HG02642 (cell line): ENCODE data around the gene CREB5.
"Not testable (repeated sequence)": the region's sequence is repeated elsewhere in the genome, so short reads cannot be mapped to it uniquely, and the experiment has no call there.

Source experiments
- ATAC-seq: cut with Tn5 transposase; IDR thresholded peaks from one replicate; pipeline ENCODE4 v1.9.1; 2021; ENCODE audit warnings: mild to moderate bottlenecking; ENCODE audit not compliant: unreplicated experiment, poor library complexity

Gene CREB5

DNA sequence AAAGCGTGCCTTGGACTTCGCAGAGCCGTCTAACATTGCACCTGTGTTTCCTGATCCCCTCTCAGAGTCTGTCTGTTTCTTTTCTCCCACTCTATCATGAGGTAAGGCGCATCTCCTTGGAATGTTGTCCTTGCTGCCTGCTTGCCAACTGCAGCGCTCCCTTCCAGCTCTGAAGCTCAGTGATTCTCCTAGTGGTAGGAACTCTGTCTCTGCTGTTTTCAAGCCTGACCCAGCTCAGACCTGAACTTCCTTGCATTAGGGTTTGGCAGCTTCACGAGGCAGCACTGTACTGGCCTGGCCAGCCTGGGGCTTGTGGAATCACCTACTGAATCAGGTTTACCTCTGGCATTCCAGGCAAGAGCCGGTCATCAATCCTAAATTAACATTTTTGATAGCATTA lies 123.9 kb downstream of the CREB5 start:
- ATAC-seq: no peak

DNA sequence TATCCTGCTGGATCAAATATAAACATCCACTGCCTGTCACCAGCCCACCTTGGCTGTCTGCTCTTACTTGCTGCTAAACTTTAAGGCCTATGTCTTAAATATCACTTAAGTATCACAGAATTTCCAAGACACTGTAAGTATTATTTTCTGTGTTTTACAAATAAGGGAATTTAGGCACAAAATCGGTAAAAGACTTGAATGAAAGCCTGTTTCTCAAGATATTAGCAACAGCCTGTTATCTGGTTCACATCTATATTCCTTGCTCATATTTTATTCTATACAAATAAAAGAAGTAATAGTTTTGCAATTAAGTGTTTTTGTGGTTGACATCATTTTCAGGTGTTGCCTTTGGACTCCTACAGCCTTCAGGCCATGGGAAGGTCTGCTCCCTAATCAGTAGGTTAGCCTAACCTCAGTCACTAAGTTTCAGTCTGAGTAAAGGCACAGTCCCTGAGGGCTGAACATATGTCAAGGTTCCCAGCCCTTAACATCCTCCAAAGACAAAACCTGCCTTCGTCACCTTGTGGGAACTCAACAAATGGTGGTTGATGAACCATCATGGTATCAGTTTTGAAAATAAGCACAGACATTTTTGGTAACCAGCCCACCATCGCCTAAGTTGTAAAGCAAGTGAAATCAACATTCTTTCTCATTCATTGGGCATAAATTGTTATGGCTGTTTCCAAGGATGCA lies 127.1 kb downstream of the CREB5 start:
- ATAC-seq: peak; percentile 94

DNA sequence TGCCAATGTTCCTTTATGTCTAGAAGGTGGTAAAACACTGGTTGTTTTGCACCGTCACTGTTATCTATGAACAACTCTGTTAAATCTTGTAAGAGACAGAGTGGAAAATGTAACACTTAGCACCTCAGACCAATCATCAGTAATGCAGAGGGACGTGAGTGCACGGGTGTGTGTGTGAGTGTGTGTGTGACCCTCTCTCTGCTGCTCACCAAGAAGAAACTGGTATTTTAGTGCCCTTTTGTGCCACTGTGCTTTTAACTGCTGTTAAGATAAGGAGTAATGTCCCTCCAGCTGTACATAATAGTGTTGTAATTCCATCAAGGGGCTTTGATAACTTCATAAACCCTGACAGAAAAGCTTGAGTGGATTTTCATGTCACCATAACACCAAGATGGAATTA lies 130.1 kb downstream of the CREB5 start:
- ATAC-seq: no peak

DNA sequence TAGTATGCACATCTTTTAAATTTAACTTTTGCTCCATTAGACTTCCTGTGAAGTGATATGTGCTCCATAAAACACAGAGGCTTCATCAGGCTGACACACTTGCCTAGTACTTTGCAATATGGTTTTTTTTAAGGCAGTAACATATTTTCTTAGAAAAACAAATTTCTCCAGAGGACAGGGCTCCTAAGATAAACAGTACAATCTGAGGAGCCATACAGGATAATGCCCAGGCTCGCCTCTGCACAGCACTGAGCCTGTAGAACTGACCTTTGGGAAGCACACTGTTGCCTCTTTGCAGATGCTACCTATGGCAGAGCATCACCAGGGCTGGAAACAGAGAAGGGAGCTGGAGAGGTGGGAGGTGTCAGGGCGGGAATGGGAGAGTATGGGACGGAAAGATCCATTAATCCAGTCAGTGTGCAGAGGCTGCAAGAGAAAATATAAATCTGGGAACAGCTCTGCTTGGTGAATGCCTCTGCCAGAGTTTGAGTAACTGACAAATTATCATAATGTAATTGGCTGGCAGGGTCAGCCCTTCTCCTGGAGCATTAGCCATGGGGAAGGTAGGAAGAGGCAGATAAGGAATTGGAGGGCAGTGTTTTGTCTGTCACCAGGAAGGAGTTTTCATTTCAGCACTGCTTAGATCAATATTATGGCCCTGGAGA lies 132.3 kb downstream of the CREB5 start:
- ATAC-seq: no peak

DNA sequence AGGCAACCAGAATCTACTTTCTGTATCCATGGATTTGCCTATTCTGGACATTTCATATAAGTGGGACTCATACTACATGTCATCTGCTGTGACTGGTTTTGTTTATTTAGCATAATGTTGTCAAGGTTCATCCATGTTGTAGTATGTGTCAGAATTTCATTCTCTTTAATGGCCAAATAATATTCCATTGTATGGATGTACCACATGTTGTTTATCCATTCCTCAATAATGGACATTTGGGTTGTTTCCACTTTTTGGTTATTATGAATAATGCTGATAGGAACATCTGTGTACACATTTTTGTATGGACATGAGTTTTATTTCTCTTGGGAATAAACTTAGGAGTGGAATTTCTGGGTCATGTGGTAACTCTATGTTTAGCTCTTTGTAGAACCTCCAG lies 133.7 kb downstream of the CREB5 start:
- no peak for ATAC-seq

DNA sequence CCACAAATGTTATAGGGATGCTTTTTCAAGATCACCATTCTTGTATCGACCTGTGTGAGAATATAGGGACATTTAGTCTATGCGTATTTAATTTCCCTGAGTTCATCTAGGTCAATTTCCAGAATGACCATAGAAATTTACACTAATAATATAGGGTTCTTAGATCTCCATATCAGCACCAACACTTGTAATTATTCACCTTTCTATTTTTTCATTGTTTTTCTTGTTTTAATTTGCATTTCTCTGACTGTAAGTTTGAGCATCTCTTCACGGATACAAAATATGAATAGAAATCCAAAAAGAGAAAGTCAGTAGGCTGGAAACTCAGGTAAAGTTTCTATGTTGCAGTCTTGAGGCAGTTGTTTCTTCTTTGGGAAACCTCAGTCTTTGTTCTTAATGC lies 134.8 kb downstream of the CREB5 start:
- ATAC-seq: no peak

DNA sequence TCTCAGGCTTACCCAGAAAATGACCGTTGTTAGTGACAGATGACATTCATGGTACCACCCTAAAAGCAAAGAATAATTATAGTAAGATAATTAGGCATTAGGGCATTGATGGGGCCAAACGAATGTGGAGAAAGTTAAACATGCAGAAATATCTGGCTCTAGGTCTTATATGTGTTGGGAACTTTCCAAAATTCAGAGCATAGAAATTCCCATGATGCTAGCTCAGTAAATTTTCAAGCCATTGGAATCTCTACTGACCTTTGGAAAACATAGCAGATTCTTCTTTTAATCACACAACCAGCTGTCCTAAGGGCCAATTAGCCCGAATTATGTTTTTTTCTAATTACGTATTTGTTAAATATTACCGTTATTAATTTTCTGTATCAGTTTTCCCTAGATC lies 136.1 kb downstream of the CREB5 start:
- no peak for ATAC-seq

DNA sequence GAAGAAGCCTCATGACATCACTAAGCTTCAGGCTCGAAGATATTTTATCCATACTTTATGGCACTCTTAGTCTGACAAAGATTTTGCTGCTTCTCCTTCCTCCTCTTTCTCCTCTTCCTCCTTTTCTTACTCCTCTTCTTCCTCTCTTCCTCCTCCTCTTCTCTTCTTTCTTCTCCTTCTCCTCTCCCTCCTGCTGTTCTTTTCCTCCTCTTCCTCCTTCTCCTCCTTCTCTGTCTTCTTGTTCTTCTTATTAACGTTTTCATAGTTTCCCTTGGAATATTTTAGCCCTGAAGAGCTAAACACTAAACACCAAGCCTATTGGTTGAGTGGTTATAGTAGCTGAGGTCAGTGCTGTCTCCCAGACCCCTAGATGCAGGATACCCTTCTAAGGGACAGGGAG lies 137.7 kb downstream of the CREB5 start:
- ATAC-seq: no peak

DNA sequence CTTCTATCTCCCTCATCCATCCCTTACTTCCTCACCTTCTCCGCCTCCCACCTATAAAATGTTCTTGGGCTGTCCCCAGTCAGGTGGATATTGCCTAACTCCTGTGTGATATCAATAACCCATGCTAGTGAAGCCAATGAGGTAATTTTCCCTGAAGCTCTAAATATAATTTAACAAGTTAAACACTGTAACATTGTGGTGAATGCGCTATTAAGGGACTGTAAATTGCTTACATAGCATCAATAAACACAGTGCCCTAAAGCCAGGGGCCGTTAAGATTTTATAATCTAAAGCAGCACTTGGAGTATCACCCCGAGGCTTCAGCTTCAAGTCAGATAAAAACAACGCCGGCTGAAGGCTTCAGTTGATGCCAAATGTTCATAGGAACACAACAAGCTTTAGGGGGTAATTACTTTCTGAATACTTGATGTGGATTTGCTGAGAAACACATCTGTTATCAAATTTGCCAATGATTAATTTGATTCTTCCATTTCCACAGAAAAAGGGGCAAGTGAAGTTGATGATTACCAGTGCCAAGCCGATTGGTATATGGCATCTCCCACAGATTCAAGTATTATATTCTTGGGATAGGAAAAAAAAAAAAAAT lies 138.4 kb downstream of the CREB5 start:
- ATAC-seq: no peak

DNA sequence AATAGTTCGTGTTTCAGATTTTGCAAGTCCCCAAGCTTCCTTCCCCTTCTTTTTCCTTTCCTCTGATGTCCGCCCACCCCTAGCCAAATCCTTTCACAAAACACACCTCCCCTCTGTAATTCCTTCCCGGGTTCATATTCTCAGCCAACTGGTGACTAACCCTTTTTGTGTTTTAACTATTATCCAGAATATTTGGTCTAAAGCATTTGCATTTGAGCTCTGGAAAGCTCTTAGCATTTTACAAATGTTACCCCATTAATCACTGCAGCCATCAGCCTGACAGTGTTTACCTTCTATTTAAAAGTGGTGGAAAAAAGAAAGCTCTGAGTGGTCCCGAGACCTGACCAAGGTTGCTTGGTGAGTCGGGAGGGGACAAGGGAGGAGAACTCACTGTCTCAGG lies 139.0 kb downstream of the CREB5 start:
- ATAC-seq: no peak

DNA sequence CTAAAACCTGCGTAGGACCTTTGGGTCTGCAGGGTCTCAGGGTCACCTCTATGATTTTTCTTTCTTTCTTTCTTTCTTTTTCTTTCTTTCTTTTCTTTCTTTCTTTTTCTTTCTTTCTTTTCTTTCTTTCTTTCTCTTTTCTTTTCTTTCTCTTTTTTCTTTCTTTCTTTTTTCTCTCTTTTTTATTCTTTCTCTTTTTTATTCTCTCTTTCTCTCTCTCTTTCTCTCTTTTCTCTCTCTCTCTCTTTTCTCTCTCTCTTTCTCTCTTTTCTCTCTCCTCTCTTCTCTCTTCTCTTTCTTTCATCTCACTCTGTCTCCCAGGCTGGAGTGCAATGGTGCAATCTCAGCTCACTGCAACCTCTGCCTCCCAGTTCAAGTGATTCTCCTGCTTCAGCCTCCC lies 139.4 kb downstream of the CREB5 start:
- not testable (repeated sequence) for ATAC-seq

DNA sequence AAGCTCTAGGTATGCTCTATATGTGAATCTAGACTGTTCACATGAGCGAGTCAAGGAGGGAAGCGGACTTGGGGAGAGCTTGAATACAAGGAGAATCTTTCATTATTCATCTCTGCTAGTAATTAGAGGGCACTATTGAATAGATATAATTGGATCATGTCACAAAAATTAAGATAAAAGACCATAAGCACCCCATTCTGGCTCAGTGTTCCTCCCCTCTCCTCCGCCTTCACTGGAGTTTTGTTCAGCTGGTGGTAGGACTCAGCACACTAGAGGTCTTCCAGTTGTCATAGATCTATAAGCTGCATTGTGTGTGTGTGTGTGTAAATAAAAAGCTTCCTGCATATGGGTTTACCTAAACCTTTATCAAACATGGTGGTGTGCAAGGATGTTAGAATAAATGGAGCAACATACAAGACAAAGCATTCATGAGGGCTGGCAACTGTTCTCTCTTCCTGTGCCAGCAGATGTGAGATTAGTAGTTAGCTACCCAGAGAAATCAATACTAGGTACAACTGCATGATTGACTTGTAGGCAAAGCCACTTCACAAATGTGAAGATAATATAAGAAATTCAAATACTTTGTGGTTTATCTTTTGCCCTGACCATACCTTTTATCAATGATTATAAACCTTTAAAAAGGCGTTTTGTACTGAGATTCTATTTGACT lies 142.6 kb downstream of the CREB5 start:
- no peak for ATAC-seq

DNA sequence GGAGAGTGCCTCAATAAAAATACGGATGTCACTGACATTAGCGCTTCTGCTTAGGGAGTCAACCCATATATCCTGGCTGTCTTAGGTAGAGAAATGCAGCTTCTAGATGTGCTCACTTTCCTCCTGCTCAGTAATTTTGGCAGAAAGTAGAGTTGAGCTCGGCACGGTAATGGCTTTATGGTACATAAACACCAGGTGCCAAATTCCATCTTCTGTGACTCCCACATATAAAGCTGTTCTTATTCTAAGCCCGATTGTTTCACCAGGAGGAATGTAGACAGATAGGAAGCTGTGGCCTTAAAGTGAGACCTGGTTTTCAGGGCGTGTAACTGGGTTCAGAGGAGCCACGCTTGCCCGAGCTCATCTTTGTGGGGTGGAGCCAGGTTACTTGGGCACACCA lies 143.7 kb downstream of the CREB5 start:
- no peak for ATAC-seq

DNA sequence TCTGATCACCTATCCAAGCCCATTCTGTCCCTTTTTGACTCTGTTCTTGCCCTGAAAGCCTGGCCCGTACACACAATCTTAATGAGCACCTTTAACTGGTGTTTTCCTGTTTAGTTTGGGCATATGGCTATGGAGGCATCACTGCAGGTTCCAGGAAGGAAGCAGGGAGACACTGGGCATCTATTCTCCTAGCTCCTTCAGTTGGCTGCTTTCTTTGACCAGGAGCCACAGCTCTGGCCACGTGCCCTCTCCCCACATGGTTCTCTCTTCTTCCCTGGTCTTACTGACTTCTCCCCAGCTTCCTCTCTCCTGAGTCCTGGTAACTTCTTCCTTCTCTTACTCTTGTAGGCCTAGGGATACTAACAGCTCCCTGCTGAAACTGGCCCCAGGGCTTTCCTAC lies 144.4 kb downstream of the CREB5 start:
- ATAC-seq: no peak

DNA sequence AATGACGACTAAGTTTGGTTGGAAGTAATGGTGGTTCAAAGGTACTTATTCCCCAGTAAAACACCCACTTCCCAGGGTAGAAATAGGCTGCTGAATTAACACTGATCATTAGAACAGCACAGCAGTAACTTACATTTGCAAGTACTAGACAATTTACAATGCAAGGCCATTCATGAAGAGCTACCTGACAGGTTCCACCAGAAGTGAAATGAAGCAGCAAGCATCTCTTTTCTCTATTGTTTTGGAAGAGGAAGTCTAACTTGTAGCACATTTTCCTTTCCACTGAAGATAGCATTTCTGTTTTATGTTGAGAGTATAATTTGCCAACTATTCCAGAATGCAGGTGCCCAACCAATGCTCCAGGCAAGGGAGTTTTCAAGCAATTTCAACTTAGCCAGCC lies 145.9 kb downstream of the CREB5 start:
- ATAC-seq: no peak

DNA sequence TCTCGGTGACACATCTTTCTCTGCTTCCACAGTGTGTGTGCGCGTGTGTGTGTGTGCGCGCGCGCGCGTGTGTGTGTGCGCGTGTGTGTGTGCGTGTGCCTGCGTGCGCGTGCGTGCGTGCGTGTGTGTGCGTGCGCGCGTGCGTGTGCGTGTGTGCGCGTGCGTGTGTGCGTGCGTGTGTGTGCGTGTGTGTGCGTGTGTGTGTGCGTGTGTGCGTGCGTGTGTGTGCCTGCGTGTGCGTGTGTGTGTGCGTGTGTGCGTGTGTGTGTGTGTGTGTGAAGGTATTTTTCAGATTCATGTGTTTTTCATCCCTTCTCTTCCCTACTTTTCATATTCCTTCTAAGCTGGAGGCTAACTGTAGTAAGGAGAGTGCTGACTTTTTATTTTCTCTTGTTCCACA lies 148.4 kb downstream of the CREB5 start:
- ATAC-seq: no peak

DNA sequence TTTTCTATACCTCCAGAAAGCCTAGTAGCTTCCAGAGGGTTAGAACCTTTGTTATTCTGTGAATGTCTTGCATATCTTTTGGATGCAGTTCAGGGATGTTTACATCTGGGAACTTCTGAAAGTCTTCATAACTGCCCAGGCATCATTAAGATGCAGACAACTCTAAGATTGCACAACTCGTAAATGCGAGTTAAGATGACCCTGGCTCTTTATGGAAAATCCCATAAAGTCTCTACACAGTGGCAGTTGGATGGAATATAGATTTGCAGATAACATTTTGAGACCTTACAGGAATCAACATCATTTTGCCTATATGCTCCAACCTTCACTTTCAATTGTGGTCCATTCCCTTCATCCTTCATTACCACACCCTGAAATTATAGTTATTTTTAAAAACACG lies 151.7 kb downstream of the CREB5 start:
- ATAC-seq: no peak

DNA sequence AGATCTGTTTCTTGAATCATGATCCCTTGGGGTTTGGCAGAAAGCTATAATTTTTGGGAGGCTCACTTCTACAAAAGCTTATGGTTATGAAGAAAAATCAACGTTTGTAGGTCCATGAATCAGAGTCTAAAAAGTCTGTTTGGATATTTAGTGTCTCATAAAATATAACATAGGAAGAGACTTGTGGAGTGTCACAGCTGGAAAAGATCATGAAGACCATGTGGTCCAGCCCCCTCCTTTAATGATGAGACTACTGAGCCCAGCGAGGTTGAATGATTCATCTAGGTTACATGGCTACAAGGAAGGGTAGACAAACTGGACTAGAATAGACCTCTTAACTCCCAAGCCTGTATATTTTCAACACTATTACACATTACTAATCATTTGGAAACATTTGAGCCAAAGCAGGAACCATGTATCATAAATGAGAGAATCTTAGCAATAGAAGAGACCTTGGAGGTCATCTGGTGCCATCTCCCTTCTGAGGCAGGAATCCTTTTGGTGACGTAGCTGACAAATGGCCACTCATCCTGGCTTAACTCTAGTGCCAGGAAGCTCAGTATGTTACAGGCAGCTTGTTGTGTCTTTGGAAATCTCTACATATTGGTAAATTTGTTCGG lies 152.5 kb downstream of the CREB5 start:
- no peak for ATAC-seq

DNA sequence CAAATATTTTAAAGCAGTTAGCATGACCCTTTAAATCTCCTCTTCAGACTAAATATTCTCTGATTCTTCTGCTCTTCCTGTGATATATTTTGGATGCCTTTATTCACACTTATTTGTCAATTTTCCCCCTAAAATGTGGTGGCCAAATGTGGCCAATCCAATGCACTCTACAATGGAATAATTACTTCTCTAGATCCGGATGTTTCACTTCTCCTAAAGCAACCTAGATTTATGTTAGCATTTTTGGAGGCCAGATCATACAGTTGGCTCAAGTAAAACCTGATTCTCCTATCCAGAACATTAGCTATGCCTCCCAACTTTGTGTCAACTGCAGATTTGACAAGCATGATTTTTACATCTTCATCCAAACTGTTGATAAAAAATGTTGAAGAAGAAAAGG lies 153.7 kb downstream of the CREB5 start:
- ATAC-seq: no peak

DNA sequence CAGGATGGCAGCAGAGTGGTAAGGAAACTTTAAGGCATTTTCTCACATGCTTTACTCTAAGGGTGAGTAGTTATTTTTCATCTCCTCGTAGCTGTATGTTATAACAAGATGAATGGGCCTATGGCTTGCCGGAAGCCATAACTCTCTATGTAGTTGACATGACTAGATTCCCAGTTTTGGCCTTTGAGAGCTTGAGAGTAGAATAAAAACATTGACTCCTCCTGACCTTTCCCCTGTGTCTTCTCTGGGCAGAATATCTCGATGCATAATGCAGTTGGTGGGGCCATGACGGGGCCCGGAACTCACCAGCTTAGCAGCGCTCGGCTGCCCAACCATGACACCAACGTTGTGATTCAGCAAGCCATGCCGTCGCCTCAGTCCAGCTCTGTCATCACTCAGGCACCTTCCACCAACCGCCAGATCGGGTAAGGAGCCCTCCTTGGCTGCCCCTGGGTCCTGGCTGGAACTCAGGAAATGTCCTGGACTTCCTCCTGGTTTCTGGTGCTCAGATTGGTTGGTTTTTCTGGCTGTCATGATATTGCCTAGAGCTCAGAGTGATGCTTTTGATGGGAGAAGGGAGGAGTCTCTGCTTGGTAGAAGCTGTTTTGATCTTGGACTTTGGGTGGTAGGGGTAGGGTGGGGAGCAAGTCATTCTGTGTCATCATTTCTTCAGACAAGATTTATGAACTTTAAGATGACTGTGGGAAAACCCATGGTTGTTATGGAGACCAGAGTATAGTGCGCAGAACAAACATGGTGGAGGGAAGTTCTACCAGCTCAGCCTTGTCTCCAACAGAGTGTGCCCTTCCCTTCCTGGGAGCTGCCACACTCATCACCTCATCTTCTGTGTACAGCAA lies 158.0 kb downstream of the CREB5 start:
- peak; percentile 84 for ATAC-seq
